Activated CD4-positive, alpha-beta T cell treated with anti-CD3 and anti-CD28 coated beads, Interleukin-2, amount 50 U/mL, for 1 hour (primary cell): ENCODE results near the gene KLF6.

Experiments
- DNase-seq: peaks from one replicate; pipeline ENCODE4 v3.0.0-alpha.2; 2020

The KLF6 gene

DNA sequence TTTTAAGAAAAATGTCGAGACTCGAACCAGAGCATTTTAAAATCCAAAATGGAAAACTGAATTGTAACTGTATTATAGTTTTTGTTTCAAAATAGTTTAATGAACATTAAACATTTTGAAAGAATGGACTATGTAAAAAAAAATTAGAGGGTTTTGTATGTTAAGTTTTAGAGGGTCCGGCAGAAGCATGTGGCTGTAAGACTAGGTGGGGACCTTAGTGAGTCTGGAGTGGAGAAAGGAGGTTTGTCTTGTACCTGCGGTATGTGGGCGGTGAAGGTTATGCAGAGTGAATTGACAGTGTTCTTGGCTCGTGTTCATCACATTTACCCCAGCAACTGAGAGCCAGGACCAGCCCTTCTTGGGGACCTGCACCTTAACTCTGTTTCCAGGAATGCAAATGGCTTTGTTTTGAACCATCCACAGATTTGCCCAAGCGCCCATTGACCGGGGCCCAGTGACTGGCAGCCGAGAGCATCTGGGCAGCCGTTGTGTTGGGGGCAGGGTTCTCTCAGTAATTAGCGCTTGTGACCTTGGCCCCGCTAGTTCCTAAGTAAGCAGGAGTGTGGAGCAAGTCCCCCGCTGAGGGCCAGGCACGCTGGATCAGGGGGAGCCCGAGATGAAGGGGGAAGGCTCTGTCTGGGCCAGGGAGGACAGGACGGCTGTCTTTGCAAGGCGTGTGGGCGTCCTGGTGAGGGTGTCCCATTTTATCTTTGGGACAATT is 1.4 kb upstream of the KLF6 start:
- DNase-seq = no peak

DNA sequence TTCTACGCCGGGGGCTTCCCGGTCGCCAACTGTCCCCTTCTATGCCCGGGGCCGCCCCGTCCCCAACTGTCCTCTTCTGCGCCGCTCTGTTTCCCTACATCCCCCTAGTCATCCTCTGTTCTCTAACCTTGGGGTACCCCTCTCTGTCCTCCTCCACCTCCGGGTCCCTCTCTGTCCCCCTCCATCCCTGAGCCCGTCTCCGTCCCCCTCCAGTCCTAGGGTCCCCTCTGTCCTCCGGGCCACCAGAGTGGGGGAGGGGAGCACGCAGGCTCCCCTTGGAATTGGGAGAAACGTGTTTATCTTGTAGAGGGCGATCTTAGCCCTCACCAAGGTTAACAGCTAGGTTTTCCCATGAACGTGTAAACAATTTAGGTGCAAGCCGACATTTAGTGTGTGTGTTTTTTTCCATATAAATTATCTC is 852 bp upstream of the KLF6 start:
- peak; percentile 45 for DNase-seq

DNA sequence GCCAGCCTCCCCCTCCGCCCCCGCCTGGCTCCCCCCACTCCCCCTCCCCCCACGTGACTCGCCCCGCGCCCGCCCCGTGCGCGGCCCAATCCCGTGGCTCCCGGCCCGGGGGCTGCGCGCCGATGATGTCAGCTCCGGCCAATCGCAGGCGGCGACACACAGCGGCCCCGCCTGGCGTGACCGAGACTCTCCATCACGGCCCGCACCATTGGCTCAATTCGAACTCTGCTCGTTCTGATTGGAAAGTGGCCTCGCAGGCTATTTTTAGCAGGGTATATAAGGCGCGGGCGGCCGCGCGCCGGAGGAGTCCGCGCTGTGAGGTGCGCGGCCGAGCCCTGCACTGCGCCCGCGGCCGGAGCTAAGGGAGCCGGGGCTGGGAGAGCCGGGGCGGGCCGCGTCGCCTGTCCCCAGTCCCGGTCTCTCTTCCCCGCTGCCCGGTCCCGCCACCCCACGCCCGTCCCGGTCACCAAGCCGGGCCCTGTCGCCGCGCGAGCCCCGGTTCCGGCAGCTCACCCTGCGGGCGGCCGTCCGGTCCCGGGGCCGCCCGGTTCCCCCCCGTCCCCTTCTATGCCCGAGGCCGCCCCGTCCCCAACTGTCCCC is 342 bp upstream of the KLF6 start:
- peak; percentile 99 for DNase-seq

DNA sequence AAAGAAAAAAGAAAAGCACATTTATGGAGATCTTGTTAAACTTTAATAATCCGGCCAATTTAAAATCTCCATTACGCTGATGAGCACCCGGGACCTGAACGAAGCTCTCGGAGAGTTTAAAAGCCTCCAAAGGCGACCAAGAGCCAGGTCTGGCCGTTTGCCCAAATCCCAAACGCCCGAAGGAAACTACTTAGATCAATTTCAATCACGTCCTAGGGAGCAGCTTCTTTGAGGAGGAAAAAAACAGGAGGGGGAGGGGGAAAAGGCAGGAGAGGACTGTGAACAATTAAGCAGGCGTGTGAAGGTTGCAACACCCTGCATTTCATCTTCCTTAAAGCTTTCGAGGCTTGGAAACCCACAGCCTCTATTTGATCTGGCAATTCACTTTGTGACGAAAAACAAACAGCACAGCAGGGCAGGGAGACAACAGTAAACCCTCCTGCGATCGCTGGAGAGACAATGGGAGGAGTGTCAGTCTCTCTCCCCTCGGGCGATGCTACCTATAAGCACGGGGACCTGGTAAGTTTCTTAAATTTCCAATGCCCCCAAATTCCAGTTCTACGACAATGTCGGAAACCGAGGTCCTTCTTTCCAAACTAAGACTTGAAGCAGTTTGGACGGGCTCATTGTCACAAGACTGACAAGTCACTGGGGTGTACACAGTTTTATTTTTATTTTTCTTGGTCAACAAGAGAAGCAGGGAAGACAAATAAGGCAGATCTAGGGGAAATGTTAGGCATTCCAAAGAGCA is 1.2 kb downstream of the KLF6 start:
- peak; percentile 39 for DNase-seq

DNA sequence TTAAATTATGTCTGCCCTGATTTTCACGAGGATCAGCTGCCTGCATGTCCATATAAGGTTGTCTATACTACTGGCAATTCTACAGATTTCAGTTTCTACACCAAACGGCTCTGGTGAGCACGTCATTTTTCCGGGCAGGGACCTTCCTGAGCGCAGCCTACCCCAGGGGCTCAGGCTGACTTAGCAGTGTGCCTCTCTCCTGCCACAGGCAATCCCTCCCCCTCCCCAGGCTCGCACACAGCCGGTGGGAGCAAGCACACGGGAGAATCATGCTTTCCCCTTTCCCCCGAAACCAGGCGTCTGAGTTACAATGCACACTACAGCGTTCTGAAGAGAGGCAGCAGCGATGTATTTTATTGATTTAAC is 1.7 kb downstream of the KLF6 start:
- peak; percentile 64 for DNase-seq

DNA sequence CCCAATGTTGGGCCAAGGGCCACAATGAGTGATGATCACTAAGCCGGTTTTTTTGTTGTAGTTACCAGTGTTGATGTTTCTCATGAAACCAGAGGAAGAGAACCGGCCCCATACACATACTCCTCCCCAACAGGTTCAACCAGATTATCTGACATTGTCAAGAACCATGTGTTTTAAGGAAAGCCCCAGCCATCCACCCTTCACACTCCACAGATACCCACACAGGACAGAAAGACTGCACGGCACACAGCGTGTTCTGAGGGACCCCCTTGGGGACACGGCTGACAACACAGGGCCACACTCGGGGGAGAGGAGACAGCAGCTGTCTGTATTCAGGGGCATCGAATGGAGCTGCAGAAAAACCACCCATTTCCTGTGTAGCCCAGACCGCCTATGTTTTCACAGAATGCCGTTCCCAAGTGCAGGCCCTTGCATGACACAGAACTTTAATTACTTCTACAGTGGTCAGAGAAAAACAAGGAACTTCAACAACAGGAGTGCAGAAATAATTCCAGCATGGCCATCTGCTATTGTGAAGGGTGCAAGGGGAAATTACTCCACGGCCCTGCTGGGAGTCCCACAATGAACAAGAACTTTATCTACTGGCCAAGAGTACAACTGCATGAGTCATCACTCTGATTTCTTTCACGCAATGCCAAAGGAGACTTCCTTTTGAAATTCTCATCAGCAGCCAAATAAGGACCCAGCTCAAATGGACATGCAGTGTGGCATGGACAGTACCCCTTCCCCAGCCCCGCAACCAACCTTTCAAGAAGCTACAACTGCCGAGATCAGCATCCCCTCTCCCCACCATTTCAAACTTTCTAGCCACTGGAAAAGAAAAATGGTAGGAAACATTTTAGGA is 2.3 kb downstream of the KLF6 start:
- DNase-seq = peak; percentile 63

DNA sequence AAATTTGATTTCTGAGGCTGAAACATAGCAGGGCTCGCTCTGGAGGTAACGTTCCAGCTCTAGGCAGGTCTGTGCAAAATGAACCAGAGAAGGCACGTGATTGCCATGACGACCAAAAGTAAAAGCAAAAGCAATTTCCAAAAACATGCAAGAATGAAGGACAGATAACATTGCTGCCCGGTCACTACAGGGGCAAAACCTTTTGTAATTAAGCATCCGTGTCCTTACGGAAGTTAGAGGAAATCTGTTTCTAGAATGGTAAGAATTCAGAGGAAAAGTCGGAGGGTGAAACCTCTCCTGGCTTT is 2.9 kb downstream of the KLF6 start:
- DNase-seq = peak; percentile 40

DNA sequence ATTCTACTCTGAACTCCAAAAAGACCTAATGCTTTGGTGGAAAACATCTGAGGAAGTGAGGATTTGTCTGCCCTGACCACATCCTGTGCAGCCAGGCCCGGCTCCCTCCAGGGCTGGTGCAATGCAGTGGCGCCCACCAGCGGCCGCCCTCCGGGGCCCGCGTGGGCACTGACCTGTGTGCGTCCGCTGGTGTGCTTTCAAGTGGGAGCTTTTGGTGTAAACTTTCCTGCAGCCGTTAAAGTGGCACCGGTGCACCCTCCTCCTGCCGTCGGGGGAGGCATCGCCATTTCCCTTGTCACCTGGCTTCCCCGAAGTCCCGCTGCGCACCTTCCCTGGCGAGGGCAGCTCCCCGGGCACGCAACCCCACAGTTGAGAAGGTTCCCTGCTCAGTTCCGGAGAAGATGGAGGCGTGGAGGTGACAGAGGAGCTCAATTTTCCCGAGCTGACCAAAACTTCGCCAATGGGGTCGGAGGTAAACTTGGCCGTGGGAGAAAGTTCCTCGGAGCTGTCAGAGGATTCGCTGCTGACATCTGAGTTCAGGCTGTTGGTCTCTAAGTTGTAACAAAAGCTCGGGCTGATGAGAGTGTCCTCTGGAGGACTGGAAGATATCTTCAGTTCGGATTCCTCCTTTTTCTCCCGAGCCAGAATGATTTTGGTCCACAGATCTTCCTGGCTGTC is 3.4 kb downstream of the KLF6 start:
- peak; percentile 49 for DNase-seq

DNA sequence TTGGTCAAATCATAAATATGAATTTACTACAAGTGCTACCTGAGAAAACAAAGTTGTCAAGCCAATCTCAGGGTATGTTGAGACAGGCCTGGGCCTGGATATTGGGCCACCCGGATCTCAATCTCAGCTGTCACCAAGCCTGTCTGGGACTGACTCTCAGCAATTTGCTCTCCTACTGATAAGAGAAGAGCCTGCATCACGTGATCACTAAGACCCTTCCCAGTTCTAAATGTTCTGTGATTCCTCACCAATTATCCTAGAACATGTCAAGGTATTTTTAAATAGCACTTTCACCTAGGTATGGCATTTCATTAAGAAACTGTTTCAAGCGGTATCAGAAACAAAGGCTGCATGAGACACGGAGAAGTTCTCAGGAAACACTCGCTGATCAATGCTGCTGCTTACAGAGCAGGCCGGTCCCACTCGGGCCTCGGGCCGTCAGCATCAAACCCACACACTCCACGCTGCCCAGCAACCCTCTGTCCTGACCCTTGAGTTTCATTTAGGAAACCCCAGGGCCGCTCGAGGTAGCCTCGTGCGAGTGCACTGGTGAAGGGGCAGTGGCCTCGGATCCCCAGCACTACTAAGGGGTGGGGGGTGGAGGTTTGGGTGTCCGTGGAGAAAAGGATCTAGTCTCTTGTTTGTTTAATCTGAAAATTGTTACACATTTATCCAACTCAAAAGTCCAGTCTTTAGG is 4.1 kb downstream of the KLF6 start:
- DNase-seq = no peak

- DNase-seq = no peak
These were observed 4.8 kb downstream of the KLF6 start for GRCh38 chr10:3780021-3780770.

GRCh38 chr10:3779158-3779741 is 5.8 kb downstream of the KLF6 start:
- DNase-seq = no peak

DNA sequence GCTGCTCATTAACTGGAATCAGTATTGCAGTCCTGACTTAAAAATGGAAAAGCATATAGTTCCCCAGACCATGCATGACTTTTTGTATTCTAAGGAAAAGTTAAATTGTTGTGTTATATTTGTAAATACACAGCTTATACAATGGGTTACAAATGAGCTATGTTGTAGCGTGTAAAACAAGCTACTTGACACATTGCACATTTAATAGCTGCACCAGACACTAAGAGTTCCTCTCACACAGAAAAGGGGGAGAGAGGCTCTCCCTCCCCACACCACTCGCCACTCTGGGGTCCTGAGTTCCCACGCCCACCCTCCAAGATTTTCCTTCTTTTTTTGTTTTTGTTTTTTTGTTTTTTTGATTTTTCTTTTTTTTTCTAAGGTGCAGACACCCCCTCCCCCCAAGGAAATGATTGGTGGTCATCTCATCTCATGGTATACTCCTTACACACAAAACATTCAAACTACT is 6.3 kb downstream of the KLF6 start:
- DNase-seq = no peak

DNA sequence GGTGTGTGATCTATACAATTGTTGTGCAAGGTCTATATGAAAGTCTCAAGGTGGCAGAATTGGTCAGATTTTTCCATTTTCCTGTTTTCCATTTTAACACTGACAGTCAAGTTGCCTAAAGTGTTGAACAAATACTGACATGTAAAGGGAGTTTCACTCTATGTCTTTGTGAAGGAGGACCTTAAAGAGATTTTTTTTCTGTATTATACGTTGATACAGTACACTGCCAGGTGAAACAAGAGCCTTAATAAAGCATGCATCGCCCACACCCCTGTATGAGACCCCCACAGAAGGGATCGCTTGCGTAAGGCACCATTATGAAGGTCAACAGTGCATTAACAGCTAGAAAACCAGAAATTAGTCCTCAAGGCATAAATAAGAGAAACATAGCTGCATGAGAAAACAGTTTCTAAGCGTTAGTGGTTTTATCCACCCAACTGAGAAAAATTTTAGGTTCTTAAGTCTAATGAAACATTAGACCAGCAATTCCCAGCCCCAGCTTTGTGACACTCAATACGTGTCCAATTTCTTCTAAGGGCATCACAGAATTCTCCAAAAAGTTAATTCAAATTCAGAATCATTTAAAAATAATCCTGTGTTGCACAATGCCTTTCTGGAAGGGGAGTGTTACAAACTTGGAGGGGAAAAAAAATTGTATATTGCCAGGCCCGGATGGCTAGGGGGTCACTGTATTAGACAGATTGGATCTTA is 6.9 kb downstream of the KLF6 start:
- no peak for DNase-seq

GRCh38 chr10:3776796-3777571 is 8.0 kb downstream of the KLF6 start:
- peak; percentile 46 for DNase-seq

DNA sequence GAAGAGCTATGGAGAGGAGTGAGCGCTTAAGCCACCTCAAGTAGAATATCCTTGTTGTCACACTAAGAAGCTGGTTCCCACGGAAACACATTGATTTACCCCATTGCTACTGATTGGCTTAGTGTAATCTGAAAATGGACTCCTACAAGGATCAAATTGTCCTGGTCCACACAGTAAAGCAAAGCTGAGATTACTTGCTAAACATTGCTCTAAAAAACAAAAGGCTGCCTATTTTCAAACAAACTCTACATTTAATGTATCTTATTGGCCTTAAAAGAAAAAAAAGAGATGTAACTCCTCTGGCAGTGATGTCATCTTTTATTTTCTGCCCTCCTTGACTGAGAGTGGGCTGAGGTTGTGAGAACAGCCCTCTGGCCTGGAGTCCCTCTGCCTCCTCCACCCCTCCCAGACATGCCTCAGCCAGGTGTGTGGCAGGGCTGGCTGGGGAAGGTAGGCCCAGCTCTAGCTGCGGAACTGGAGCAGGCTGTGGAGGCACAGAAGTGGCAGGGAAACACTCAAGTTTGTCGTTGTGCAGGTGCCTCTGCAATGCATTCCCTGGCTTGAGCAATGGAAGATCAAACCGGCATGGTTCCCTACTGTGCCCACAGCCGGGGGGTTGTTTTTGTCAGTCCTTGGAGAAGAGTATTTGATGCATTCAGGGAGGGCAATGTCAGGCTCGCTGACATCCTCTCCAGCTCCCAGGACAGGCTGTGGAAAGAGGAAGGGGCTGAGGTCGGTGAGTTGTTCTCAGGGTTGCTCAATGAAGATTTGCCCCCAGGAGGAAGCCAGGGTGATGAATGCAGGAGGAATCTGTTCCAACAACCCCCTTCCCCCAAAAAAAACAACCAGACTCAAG is 9.1 kb downstream of the KLF6 start:
- DNase-seq = peak; percentile 37

DNA sequence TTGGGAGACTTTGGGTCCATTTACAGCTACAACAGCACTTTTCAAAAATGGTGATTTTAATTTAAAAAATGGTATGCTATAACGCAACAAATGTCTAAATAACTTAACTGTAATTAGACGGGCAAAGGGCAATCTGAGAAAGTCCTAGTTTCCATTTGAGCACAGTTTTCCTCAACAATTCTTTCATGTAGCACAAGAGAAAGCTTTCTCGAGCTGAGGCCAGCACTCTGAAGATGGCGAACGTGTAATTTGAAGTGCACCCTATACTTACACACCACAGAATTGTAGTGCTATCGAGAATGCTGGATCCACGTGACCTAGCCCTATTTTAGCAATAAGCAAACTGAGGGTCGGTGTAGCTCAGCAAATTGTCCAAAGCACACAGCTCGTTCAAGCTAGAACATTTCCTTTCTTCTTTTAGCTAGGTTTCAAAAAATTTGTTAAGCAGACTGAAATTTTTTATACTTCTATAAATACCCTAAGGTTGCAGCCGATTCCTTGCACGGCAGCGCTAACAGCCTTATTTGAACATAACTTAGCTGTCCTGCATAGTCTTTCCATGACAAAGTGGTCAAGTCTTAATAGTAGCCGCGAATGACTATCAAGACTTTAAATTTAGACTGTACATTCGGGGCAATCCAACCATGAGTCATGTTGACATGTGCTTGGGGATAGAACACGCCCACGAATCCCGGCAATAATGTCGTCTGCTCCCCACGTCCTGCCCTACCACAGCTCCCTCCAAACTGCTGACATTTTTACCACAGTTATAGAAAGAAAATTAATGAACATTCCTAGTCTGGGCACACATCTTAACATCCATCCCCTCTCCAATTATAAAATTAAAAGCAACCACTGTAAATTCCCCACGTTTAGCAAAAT is 10.0 kb downstream of the KLF6 start:
- no peak for DNase-seq
